H1 (cell line): Measurements from ENCODE around the gene KCNJ9. TPM values are rescaled to one million over a fixed set of nuclear protein-coding genes. Genes with fewer than 3 reads are reported as not detected.

ENCODE experiments used
- CTCF ChIA-PET: fragments of 300-600 bp; sonication (Branson Sonifier 250); formaldehyde crosslinking; loops from one replicate; lab custom pipeline; 2021; ENCODE audit not compliant: partially characterized antibody; lab: Charles Lee
- POLR2A ChIA-PET: fragments of 300-600 bp; sonication (Branson Sonifier 250); formaldehyde crosslinking; loops from one replicate; lab custom pipeline; 2021; ENCODE audit warnings: inconsistent platforms; ENCODE audit not compliant: partially characterized antibody; lab: Charles Lee
- DNase-seq, 2 experiments: peaks; one replicate each; pipeline versions ENCODE4 v3.0.0 to v3.0.0-alpha.2; 2010 to 2022; ENCODE audit warnings: low spot score in 2 of 2, low read depth in 1 of 2, mixed read lengths in 1 of 2
- FAIRE-seq: peaks from 2 replicates; lab custom pipeline; 2011; peaks lifted over from hg19 to GRCh38; lab: Jason Lieb, UNC
- H2AFZ ChIP-seq: 2 replicates; pipeline ENCODE4 v1.8.1; 2012; ENCODE audit warnings: low read length, inconsistent platforms
- H2AK5ac ChIP-seq: 2 replicates; pipeline ENCODE4 v1.6.1; 2013; ENCODE audit warnings: low read depth, low read length
- H2BK120ac ChIP-seq: replicated peaks from 2 replicates; pipeline ENCODE3; 2013; ENCODE audit warnings: low read depth, low read length, inconsistent platforms
- H2BK12ac ChIP-seq: 2 replicates; pipeline ENCODE4 v1.6.1; 2013; ENCODE audit warnings: low read depth, low read length
- H2BK15ac ChIP-seq: 2 replicates; pipeline ENCODE4 v1.6.1; 2013; ENCODE audit warnings: low read length
- H2BK20ac ChIP-seq: 2 replicates; pipeline ENCODE4 v1.6.1; 2013; ENCODE audit warnings: low read length
- H2BK5ac ChIP-seq: 2 replicates; pipeline ENCODE4 v1.6.1; 2013; ENCODE audit warnings: low read depth, low read length
- H3K14ac ChIP-seq: 2 replicates; pipeline ENCODE4 v1.6.1; 2013; ENCODE audit warnings: inconsistent platforms; ENCODE audit not compliant: insufficient read length
- H3K18ac ChIP-seq: 2 replicates; pipeline ENCODE4 v1.6.1; 2013; ENCODE audit warnings: low read length; ENCODE audit errors: extremely low read depth
- H3K23ac ChIP-seq: 2 replicates; pipeline ENCODE4 v1.6.1; 2013; ENCODE audit warnings: inconsistent platforms; ENCODE audit not compliant: insufficient read length
- H3K23me2 ChIP-seq: 2 replicates; pipeline ENCODE4 v1.6.1; 2013; ENCODE audit warnings: low read depth, low read length
- H3K27ac ChIP-seq: 2 replicates; pipeline ENCODE4 v1.6.1; 2011; ENCODE audit warnings: low read depth, low read length, inconsistent platforms
- H3K27me3 ChIP-seq, 4 experiments: replicated peaks in 1 of 4; 1 replicate in 1 of 4; 2 replicates in 3 of 4; pipeline versions ENCODE4 v1.6.1 to v1.8.1; 2011 to 2013; ENCODE audit warnings: low read length in 3 of 4, mild to moderate bottlenecking in 3 of 4, inconsistent platforms in 2 of 4, mixed read lengths in 2 of 4, moderate library complexity in 1 of 4; ENCODE audit not compliant: control insufficient read depth in 3 of 4, insufficient read depth in 3 of 4; ENCODE audit errors: extremely low read depth in 1 of 4
- H3K36me3 ChIP-seq, 4 experiments: 2 replicates each; pipeline versions ENCODE4 v1.6.1 to v1.8.1; 2011 to 2013; ENCODE audit warnings: mild to moderate bottlenecking in 4 of 4, low read length in 3 of 4, moderate library complexity in 2 of 4, control low read depth in 1 of 4, inconsistent platforms in 1 of 4; ENCODE audit not compliant: insufficient read depth in 4 of 4, control insufficient read depth in 2 of 4
- H3K4ac ChIP-seq: replicated peaks from 2 replicates; pipeline ENCODE3; 2013; ENCODE audit warnings: low read length, low read depth, mixed read lengths, inconsistent platforms; ENCODE audit not compliant: insufficient read length
- H3K4me1 ChIP-seq, 4 experiments: replicated peaks in 1 of 4; 1 replicate in 1 of 4; 2 replicates in 3 of 4; pipeline versions ENCODE4 v1.6.1 to v1.8.1; 2011 to 2013; ENCODE audit warnings: low read length in 3 of 4, inconsistent platforms in 2 of 4, mixed read lengths in 1 of 4; ENCODE audit not compliant: insufficient read depth in 4 of 4, control insufficient read depth in 3 of 4
- H3K4me2 ChIP-seq, 2 experiments: 2 replicates each; pipeline versions ENCODE4 v1.6.1 to v1.8.1; 2011 to 2013; ENCODE audit warnings: low read depth in 2 of 2, low read length in 2 of 2, control low read depth in 1 of 2, inconsistent platforms in 1 of 2, mild to moderate bottlenecking in 1 of 2; ENCODE audit not compliant: insufficient read depth in 1 of 2
- H3K4me3 ChIP-seq, 4 experiments: fragments of 200-600, 300-600 bp in 1 of 4; sonication (generic), shearing (Covaris generic), sonication (Bioruptor Twin) in 1 of 4; 2 replicates each; pipeline versions ENCODE4 v1.5.1 to v1.8.1; 2011 to 2016; ENCODE audit warnings: low read length in 4 of 4, low read depth in 3 of 4, control low read depth in 2 of 4, inconsistent platforms in 2 of 4, mild to moderate bottlenecking in 2 of 4, mixed read lengths in 1 of 4, moderate library complexity in 1 of 4; ENCODE audit not compliant: insufficient read depth in 2 of 4; ENCODE audit errors: extremely low read depth in 1 of 4
- H3K56ac ChIP-seq: replicated peaks from 2 replicates; pipeline ENCODE3; 2013; ENCODE audit warnings: low read depth, mild to moderate bottlenecking, mixed read lengths, low read length, inconsistent platforms; ENCODE audit not compliant: insufficient read length
- H3K79me1 ChIP-seq: 2 replicates; pipeline ENCODE4 v1.6.1; 2013; ENCODE audit warnings: low read depth, low read length, control low read depth
- H3K79me2 ChIP-seq, 2 experiments: 2 replicates each; pipeline versions ENCODE4 v1.6.1 to v1.8.1; 2012 to 2013; ENCODE audit warnings: low read length in 2 of 2, mild to moderate bottlenecking in 2 of 2, inconsistent platforms in 1 of 2; ENCODE audit not compliant: insufficient read depth in 2 of 2, control insufficient read depth in 1 of 2
- H3K9ac ChIP-seq, 4 experiments: replicated peaks in 1 of 4; 1 replicate in 1 of 4; 2 replicates in 3 of 4; pipeline versions ENCODE4 v1.6.1 to v1.8.1; 2011 to 2013; ENCODE audit warnings: low read depth in 3 of 4, low read length in 3 of 4, control low read depth in 2 of 4, mild to moderate bottlenecking in 2 of 4, moderate library complexity in 2 of 4, inconsistent platforms in 1 of 4; ENCODE audit errors: extremely low read depth in 1 of 4
- H3K9me3 ChIP-seq, 2 experiments: 2 replicates each; pipeline versions ENCODE4 v1.6.1 to v1.8.1; 2012 to 2013; ENCODE audit warnings: mild to moderate bottlenecking in 2 of 2, moderate library complexity in 2 of 2, control low read depth in 1 of 2, inconsistent platforms in 1 of 2, low read depth in 1 of 2, low read length in 1 of 2, mixed read lengths in 1 of 2; ENCODE audit not compliant: insufficient read depth in 2 of 2
- H4K20me1 ChIP-seq, 2 experiments: replicated peaks in 1 of 2; 2 replicates each; pipeline versions ENCODE3 to v1.8.1; 2011 to 2013; ENCODE audit warnings: inconsistent platforms in 2 of 2, low read length in 2 of 2, mild to moderate bottlenecking in 1 of 2; ENCODE audit not compliant: insufficient read depth in 2 of 2, control insufficient read depth in 1 of 2
- H4K5ac ChIP-seq: 2 replicates; pipeline ENCODE4 v1.6.1; 2013; ENCODE audit warnings: low read length, low read depth, mixed read lengths, inconsistent platforms; ENCODE audit not compliant: insufficient read length
- H4K8ac ChIP-seq: 2 replicates; pipeline ENCODE4 v1.8.0; 2013; ENCODE audit warnings: mild to moderate bottlenecking, moderate library complexity, low read length, inconsistent platforms; ENCODE audit not compliant: insufficient read depth; ENCODE audit errors: extremely low read depth
- H4K91ac ChIP-seq: replicated peaks from 2 replicates; pipeline ENCODE3; 2013; ENCODE audit warnings: low read length, mixed read lengths, inconsistent platforms; ENCODE audit not compliant: insufficient read length
- ATF3 ChIP-seq: IDR thresholded peaks from 2 replicates; pipeline ENCODE4 v1.6.1; 2011; ENCODE audit warnings: low read depth, mild to moderate bottlenecking, low read length; ENCODE audit not compliant: insufficient read depth
- BACH1 ChIP-seq: IDR thresholded peaks from 2 replicates; pipeline ENCODE4 v1.6.1; 2012; ENCODE audit warnings: low read length, improper control_type of control experiment
- BRCA1 ChIP-seq: IDR thresholded peaks from 2 replicates; pipeline ENCODE4 v1.6.1; 2012; ENCODE audit warnings: low read depth, low read length, improper control_type of control experiment
- CBX5 ChIP-seq: fragments of 300-800, 300-1000 bp; sonication (generic); IDR thresholded peaks from 2 replicates; pipeline ENCODE4 v1.7.1; 2016; ENCODE audit warnings: antibody characterized with exemption, low read length, low read depth
- CEBPB ChIP-seq: IDR thresholded peaks from 2 replicates; pipeline ENCODE4 v1.6.1; 2012; ENCODE audit warnings: low read depth, low read length
- CTBP2 ChIP-seq: IDR thresholded peaks from 2 replicates; pipeline ENCODE4 v1.7.0; 2011; ENCODE audit warnings: borderline replicate concordance, mild to moderate bottlenecking, moderate library complexity, mixed read lengths, low read length; ENCODE audit not compliant: insufficient read depth, insufficient read length
- CTCF ChIP-seq, 3 experiments: IDR thresholded peaks; 1 replicate in 2 of 3; 2 replicates in 1 of 3; pipeline versions ENCODE4 v1.5.1 to v1.6.1; 2011; ENCODE audit warnings: low read length in 3 of 3, mild to moderate bottlenecking in 3 of 3, inconsistent platforms in 2 of 3, low read depth in 1 of 3, moderate library complexity in 1 of 3; ENCODE audit not compliant: insufficient read depth in 1 of 3; ENCODE audit errors: control extremely low read depth in 1 of 3
- HDAC6 ChIP-seq: IDR thresholded peaks from one replicate; pipeline ENCODE4 v1.7.1; 2012; ENCODE audit warnings: low read depth, mild to moderate bottlenecking, inconsistent platforms, low read length, moderate library complexity
- POLR2A ChIP-seq, 2 experiments: IDR thresholded peaks; 1 replicate in 1 of 2; 2 replicates in 1 of 2; pipeline ENCODE4 v1.6.1; 2011; ENCODE audit warnings: low read depth in 2 of 2, low read length in 2 of 2, mild to moderate bottlenecking in 2 of 2; ENCODE audit errors: control extremely low read depth in 1 of 2
- RAD21 ChIP-seq, 2 experiments: IDR thresholded peaks in 1 of 2; conservative IDR thresholded peaks in 1 of 2; 2 replicates each; pipeline ENCODE4 v1.6.1; 2011; ENCODE audit warnings: low read depth in 2 of 2, low read length in 2 of 2, improper control_type of control experiment in 1 of 2, inconsistent platforms in 1 of 2, mild to moderate bottlenecking in 1 of 2, moderate library complexity in 1 of 2
- ZNF274 ChIP-seq: IDR thresholded peaks from 2 replicates; pipeline ENCODE4 v1.7.0; 2012; ENCODE audit warnings: low read length, borderline replicate concordance; ENCODE audit errors: extremely low read depth
- WGBS, 2 experiments: shearing (Covaris generic) in 1 of 2; methylation state at CpG; one replicate each; pipeline versions ENCODE4 v1.1.6 to v1.1.7; 2013 to 2015; ENCODE audit warnings: low lambda C conversion rate in 2 of 2, mixed read lengths in 2 of 2, inconsistent platforms in 1 of 2, low coverage in 1 of 2, missing lambda C conversion rate in 1 of 2; ENCODE audit not compliant: insufficient replicate concordance in 2 of 2, insufficient coverage in 1 of 2, insufficient read length in 1 of 2; ENCODE audit errors: extremely low coverage in 1 of 2, missing lambda C conversion rate in 1 of 2; 5-methylcytosine and 5-hydroxymethylcytosine counted together
- polyA plus RNA-seq, 7 experiments: library from polyadenylated mRNA; depleted of rRNA in 3 of 7; stranded (reverse) in 5 of 7; unstranded in 2 of 7; fragments of >200 nt in 5 of 7; fragments of 200-250 nt in 2 of 7; gene quantifications; 1 replicate in 5 of 7; 2 replicates in 1 of 7; 4 replicates in 1 of 7; pipeline versions ENCODE4 v1.2.1 to v1.2.3, GENCODE V29; 2011 to 2013; ENCODE audit warnings: missing spikeins in 2 of 7, mixed read lengths in 2 of 7
- total RNA-seq: library from RNA; stranded (reverse); fragmentation: NEBNext Ultra II Directional; extraction: Animal tissue kit (Norgen Biotek cat#: 25700); gene quantifications from 2 replicates; pipeline ENCODE4 v1.2.1, GENCODE V29; 2021

Gene KCNJ9
- total and polyA plus RNA-seq, 2 of the 8 experiments (the other 6 are each of a cell fraction or from before 2014, with no cell fraction given), result 0.02 to 0.13 TPM

GRCh38 chr1:160076295-160076694 lies 5.0 kb upstream of the KCNJ9 start:
- Histone ChIP-seq H2BK15ac (no peak overlapping the region; the same call in 1 of the 2 replicates), H3K79me1 (no peaks in the 10 kb centered on the region), H3K9ac (no peak overlapping the region), H2BK20ac (no peak overlapping the region), H4K91ac (no peak overlapping the region), H3K27me3 (peaks cover 0 to 21% (median 10%) of the 10 kb centered on the region in 4 experiments; a peak in 4 of 7 replicates), H3K56ac (no peak overlapping the region), H3K27ac (no peak overlapping the region), H2BK12ac (no peak overlapping the region), H3K36me3 (no peaks in the 10 kb centered on the region), H2BK5ac (no peak overlapping the region), H3K23ac (no peak overlapping the region), H3K9me3 (no peaks in the 10 kb centered on the region), H4K20me1 (no peaks in the 10 kb centered on the region), H3K14ac (no peak overlapping the region), H4K5ac (no peak overlapping the region), H3K23me2 (no peaks in the 10 kb centered on the region), H2BK120ac (no peak overlapping the region), H3K4me1 (no peaks in the 10 kb centered on the region), H3K4me3 (no peak overlapping the region), H3K4ac (no peak overlapping the region), H3K4me2 (no peak overlapping the region), H3K18ac (no peak overlapping the region), H2AFZ (no peak overlapping the region), H2AK5ac (no peak overlapping the region), H3K79me2 (no peaks in the 10 kb centered on the region), H4K8ac (no peak overlapping the region)
- ChIA-PET POLR2A (interaction anchor here (1.2 to 1.7 kb wide), 2 partner anchors 9 to 17 kb away, joined by 3 to 4 read pairs; no protein-coding TSS in a partner anchor), CTCF (interaction anchor here (0.7 to 50.1 kb wide), 8 partner anchors 2 to 299 kb away, joined by 3 to 1874 read pairs (median 3); partner anchors contain the start of genes IGSF8, KCNJ10, KCNJ9 and PIGM)
- FAIRE-seq (no peak), DNase-seq (no peak)
- 89% methylated on average over 3 of the region's 3 CpGs; no CpG with 5 or more reads in 1 of the 2 experiments for WGBS, 2 experiments
- no peak for TF ChIP-seq BACH1
- no peak for TF ChIP-seq CBX5
- no peak for TF ChIP-seq CEBPB
- no peak for TF ChIP-seq BRCA1
- TF ChIP-seq ATF3, result no peak
- TF ChIP-seq CTBP2, result no peak
- TF ChIP-seq POLR2A (IDR thresholded peaks at IDR 0.05; ENCODE audit: control extremely low read depth in 1 of 2, low read depth in 2 of 2, low read length in 2 of 2), result no peak
- no peak for TF ChIP-seq HDAC6
- no peak for TF ChIP-seq CTCF (IDR thresholded peaks at IDR 0.05; ENCODE audit: control extremely low read depth in 1 of 3, insufficient read depth in 1 of 3, low read depth in 1 of 3, low read length in 3 of 3)
- TF ChIP-seq ZNF274, result no peak
- TF ChIP-seq RAD21 (IDR thresholded peaks at IDR 0.05 in 1 of 2, conservative IDR thresholded peaks at IDR 0.05 in 1 of 2; ENCODE audit: low read depth in 2 of 2, low read length in 2 of 2), result no peak
